SK-N-MC (cell line): ENCODE data around the gene NDUFB6.

Source experiments
- EZH2 ChIP-seq: fragments of 200-600 bp; sonication (generic); IDR thresholded peaks from one replicate; pipeline ENCODE4 v1.6.1; 2017; ENCODE audit warnings: antibody characterized with exemption
- FOXP2 ChIP-seq: optimal IDR thresholded peaks from 2 replicates; pipeline ENCODE3; 2011; ENCODE audit warnings: mild to moderate bottlenecking, moderate library complexity; ENCODE audit not compliant: insufficient read depth; ENCODE audit errors: extremely low read length, control extremely low read depth
- POLR2AphosphoS5 ChIP-seq: IDR thresholded peaks from 2 replicates; pipeline ENCODE4 v1.6.1; 2012; ENCODE audit warnings: mild to moderate bottlenecking, low read depth, low read length, borderline replicate concordance

DNA sequence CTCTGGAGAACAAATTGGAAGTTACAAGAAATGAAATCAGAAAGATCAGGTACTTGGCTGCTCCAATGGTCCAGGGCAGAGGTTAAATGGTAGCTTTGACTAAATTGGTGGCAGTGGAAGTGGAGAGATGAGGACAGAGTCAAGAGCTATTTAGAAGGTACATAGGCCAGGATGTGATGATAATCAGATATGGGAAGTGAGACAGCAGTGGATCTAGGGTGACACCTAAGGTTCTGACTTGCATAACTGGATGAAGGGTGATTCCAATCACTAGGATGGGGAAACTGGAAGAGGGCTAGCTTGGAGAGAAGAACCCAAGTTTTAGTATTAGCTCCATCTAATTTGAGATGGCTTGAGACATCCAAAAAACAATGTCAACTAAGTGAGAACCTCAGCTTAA lies 24.0 kb upstream of the NDUFB6 start:
- no peak for TF ChIP-seq POLR2AphosphoS5
- TF ChIP-seq EZH2, result no peak
- TF ChIP-seq FOXP2, result no peak
